Measurements from ENCODE around the gene SUFU.
A peak's percentile ranks its signal among the peaks of the same experiment; 100 is the strongest.

Gene SUFU

GRCh38 chr10:102598243-102598642, 94.5 kb downstream of the SUFU start:
- DNase-seq: no peak

DNA sequence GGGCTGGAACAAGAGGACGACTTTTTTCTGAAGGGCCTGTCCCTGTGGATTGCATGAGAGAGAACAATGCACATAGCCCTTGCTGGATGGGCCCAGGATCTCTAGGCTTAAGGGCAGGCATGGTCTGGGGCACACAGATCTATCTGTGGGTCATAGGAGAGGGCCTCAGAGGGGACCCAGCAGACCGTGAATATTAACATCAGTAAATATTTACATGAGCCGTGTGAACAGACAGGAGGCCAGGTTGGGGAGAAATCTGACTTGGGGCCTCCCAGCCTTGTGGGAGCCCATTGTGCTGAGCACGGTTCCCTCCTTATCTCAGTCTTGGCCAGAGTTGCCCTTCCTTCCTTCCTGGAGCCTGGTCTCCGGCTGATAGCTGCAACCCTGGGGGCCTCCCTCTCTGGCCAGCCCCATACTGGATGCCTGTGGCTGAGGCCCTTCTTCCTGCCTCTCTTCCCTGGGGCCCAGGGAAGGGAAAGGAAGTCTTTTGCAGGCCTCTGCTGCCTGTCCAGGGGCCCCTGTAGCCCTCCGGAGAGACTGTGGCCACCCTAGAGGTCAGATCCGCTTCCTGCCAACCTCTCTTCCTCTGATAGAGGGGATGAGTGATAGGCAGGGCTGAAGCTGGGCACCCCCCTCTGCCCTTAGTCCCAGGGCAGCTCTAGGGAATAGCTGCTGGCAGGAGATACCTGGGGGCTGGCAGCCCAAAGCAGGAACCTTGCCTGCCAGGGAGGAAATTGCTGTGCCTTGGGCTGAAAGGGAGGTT, 96.0 kb downstream of the SUFU start:
- no peak for DNase-seq

DNA sequence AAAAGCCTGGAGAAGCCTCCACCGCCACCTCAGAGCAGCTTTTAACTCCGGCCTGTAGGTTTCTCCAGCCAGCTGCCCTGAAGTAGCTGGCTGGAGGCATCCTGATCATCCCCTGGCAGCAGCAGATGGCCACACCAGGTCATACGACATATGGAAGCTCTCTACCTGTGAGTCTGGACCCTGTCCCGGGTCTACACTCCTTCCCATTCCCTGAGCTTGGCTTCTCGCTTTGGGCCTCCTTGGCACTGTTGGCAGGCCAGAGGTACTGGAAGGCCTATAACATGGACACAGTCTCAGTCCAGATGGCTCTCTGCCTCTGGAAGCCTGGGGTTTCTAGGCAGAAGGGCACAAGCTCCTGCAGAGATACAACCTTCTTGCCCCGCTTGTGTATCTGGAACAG, 97.0 kb downstream of the SUFU start:
- DNase-seq: no peak

DNA sequence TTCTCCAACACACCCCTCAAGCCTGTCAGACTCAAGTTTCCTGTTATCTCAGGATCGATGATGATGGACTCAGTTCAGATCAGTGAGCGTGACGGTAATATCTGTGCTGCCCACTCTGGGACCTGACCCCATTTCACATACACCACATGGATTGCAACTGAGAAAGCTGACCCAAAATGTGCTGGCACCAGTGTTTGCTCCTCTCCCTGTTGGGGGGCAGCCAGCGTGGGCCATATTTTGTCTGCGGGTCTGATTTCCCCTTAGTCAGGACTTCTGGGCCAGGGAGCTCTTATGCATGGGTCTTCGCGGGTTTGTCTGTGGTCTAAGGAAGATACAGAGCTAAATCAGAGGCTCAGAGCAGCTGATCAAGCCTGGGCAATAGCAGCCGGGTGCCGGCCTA, 97.9 kb downstream of the SUFU start:
- DNase-seq: no peak

- DNase-seq: no peak
These were observed 98.7 kb downstream of the SUFU start for GRCh38 chr10:102602272-102603045.

GRCh38 chr10:102603946-102604345, 100.2 kb downstream of the SUFU start:
- no peak for DNase-seq

- no peak for DNase-seq
These were observed 100.7 kb downstream of the SUFU start for GRCh38 chr10:102604439-102604841.

- no peak for DNase-seq
These were observed 101.9 kb downstream of the SUFU start for GRCh38 chr10:102605712-102606111.

DNA sequence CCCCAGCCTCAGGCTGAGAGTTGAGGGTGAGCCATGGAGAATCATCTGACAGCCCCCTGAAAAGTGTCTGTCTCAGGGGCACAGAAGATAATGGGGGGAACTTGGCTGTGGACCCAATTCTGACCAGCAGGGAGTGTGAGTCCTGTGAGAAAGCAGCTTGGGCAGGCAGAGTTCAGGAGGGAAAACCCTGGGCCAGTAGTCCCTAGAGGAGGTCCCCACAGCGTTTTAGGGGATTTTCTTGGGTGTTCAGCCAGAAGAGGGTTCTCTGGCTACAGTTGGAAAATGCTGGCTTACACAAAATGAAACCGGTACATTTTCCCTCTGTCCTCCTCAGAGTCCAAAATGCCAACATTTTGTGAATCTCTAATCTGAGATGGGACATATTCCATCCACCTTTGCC, 104.7 kb downstream of the SUFU start:
- no peak for DNase-seq

DNA sequence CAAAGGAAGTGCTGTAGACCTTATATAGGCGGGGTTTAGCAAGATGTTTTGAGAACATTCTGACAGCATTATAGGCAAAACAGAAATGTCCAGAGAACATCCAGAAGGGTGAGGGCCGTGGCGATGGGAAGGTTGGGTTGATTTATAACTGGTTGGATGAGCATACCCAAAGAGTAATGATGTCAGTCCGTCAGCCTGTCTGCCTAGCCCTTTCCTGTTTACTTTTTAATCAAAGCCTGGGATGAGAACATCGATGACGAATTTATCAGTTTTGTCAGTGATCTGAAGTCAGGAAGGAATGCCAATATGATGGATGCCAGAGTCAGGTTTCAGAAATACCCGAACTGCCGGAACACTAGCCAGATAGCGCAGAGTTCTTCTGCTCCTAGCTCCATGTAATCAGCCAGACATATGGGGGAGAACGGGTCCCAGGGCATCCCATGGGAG, 106.7 kb downstream of the SUFU start:
- no peak for DNase-seq

GRCh38 chr10:102611514-102612087, 107.8 kb downstream of the SUFU start:
- DNase-seq: no peak

GRCh38 chr10:102612964-102613275, 109.1 kb downstream of the SUFU start:
- DNase-seq: peak; percentile 60

- DNase-seq: peak; percentile 33
These were observed 109.5 kb downstream of the SUFU start for GRCh38 chr10:102613286-102613685.

- DNase-seq: no peak
These were observed 110.0 kb downstream of the SUFU start for GRCh38 chr10:102613785-102614184.

DNA sequence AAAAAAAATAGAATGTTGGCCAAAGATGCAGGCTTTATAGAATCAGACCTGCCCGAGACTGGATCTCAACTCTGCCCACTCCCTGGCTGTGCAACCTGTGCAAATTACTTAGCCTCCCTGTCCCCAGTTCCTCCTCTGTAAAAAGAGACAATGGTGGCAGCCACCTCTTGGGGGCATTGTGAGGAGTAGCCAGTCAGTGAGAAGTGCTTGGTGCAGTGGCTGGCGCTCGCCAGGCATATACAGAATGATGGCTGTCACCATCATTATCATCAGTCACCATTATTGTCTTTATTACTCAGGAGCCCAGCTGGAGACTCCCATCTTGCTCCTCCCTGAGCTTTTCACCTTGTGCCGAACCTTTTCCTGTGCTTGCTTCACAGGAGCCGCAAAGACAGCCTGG, 111.1 kb downstream of the SUFU start:
- no peak for DNase-seq

- DNase-seq: peak; percentile 32
These were observed 111.6 kb downstream of the SUFU start for GRCh38 chr10:102615361-102615760.

DNA sequence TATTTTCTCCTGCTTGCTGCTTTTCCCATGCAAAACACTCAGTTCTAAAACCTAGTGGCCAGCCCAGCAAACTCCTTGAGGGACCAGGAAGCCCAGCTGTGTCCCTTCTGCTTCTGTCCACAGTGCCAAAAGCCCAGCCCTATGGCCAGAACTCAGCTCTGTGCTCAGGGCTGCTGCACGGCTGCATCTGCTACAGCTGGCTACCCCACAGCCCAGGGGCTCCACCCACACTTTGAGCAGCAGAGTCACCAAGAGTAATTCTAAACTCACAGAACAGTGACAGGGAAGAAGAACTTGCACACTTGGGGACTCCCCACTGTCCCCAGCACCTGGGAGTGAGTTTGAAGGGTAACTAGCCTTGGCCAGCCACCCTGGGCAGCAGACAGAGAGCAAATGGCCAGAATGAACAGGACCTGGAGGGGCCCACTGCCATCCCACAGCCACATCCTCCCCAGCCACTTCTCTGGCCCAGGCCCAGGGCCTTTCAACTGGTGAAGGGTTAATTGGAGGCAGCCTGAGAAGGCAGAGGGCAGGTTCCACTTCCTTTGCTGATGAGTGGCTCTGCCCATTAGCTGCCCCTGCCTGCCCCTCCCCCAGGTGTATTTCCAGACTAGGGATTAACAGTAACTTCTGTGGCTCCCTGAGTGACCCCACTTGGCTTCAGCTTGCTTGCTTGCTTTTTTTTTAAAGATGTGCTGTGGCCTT, 112.4 kb downstream of the SUFU start:
- no peak for DNase-seq

DNA sequence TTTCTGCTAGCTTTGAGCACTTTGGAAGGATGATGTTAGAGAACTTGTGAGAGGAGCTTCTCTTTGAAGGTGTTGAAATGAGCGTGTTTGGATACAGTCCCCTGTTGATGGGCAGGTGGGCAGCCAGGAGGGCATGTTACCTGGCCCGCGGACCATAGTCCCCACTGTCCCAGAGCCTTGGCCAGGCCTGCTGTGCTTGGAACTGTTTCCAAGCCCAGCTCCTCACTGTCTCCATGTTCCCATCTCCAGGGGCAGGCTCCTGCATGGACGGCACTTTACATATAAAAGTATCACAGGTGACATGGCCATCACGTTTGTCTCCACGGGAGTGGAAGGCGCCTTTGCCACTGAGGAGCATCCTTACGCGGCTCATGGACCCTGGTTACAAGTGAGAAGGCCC, 113.3 kb downstream of the SUFU start:
- DNase-seq: no peak

- no peak for DNase-seq
These were observed 114.0 kb downstream of the SUFU start for GRCh38 chr10:102617816-102618215.

DNA sequence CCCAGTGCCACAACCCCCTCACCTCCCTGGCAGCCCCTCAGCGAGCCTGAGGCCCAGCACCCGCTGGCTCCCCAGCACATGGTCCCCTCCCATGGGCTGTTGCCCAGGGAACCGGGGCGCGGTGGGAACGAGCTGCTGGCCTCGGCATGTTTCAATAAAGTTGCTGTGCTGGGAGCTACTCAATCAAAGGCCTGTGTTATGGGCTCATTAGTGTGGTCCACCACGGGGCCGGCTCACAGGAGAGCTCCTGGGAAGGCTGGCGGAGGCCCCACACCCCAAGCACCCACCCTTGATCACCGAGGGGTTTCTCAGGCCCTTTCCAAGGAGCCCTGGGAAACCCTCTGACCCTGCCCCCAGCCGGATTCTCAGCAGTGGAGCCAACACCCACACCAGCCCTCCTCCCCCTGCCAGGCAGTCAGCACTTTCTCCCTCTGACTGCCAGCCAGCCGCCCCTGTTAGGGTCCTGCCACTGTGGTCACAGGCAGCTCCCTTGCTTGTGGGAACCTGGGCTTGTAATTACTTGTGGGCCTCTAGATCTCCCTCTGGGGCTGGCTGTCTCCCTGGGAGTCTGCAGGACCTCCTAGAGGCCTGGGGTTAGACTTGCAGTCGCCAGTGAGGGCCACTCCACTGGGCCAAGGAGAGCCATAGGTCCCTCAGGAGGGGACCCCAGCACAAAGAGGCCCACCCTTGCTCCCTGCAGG, 115.7 kb downstream of the SUFU start:
- DNase-seq: no peak

GRCh38 chr10:102620138-102620590, 116.4 kb downstream of the SUFU start:
- no peak for DNase-seq

DNA sequence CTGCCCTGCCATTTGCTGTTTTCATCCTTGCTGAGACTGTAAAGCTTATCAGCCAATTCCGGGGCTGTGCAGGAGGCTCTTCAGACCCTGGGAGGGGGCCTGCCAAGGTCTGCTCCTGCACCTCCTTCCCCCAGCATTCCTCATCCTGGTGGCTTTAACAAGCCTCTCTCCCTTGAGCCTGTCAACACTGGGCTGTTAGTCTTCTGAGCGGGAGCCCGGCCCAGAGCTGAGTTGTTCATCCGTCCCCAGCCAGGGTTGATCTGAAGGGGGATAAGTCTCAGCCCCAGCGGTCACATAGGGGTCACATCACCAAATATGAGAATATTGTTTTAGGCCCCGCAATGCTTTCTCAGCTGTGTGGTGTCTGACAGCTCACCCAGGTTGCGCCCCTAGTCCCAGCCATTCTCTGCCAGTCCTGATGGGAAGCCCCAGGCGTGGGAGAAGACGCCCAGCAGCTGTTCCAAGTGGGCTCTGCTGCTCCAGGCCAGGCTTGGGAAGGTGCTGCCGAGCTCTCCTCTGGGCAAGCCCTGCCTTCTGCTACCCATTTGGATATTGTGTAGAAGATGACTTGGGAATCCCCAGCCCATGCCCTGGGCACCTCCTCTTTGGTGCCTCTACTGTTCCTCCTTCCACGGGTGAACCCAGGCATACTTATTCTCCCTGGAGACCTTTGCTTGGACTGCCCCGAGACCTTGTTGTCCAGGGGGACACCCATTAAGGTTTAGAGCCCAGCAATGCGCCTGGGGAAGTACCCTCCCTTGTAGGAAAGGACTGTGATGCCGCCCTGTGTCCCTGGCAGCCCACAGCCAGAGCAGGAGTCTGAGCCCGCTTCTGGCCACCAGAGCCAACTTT, 117.0 kb downstream of the SUFU start:
- DNase-seq: no peak
